HEK293 (cell line): ENCODE results near the gene ZBTB20.

Source experiments
- CTCF ChIA-PET: fragments of 350-600 bp; formaldehyde crosslinking; extraction: SDS; loops from one replicate; lab custom pipeline; 2021; ENCODE audit warnings: antibody characterized with exemption; lab: Yijun Ruan, JAX
- POLR2A ChIA-PET: fragments of 300-600 bp; formaldehyde crosslinking; extraction: SDS; loops from one replicate; lab custom pipeline; 2020; ENCODE audit warnings: antibody characterized with exemption, inconsistent platforms; lab: Yijun Ruan, JAX
- H3K27ac ChIP-seq: fragments of 200-500 bp; sonication (Bioruptor generic); 2 replicates; pipeline ENCODE4 v1.5.1; 2014; ENCODE audit warnings: low read depth, low read length, control low read depth, inconsistent platforms; ENCODE audit errors: extremely low read depth
- H3K36me3 ChIP-seq, 2 experiments: fragments of 200-500 bp in 1 of 2; sonication (Bioruptor generic) in 1 of 2; 1 replicate in 1 of 2; 2 replicates in 1 of 2; pipeline ENCODE4 v1.5.1; 2014 to 2017; ENCODE audit warnings: inconsistent platforms in 2 of 2, low read length in 2 of 2; ENCODE audit not compliant: control insufficient read depth in 2 of 2, insufficient read depth in 1 of 2
- H3K4me1 ChIP-seq: fragments of 200-500 bp; sonication (Bioruptor generic); 2 replicates; pipeline ENCODE4 v1.5.1; 2014; ENCODE audit warnings: mild to moderate bottlenecking, low read length, inconsistent platforms; ENCODE audit not compliant: control insufficient read depth, insufficient read depth
- H3K4me3 ChIP-seq: 2 replicates; pipeline ENCODE4 v1.5.1; 2011; ENCODE audit warnings: low read depth, mild to moderate bottlenecking, control low read depth, low read length, moderate library complexity
- H3K9me3 ChIP-seq: fragments of 200-500 bp; sonication (Bioruptor generic); 2 replicates; pipeline ENCODE4 v1.5.1; 2014; ENCODE audit warnings: low read depth, low read length, inconsistent platforms; ENCODE audit not compliant: control insufficient read depth, insufficient read depth
- IKZF3 ChIP-seq: fragments of 450-650 bp; IDR thresholded peaks from 2 replicates; pipeline ENCODE4 v1.5.0; 2018; ENCODE audit warnings: missing biosample characterization, mild to moderate bottlenecking, missing genetic modification characterization, moderate library complexity
- TCF7L2 ChIP-seq: IDR thresholded peaks from 2 replicates; pipeline ENCODE4 v1.6.1; 2011; ENCODE audit warnings: low read depth, mild to moderate bottlenecking, inconsistent platforms, low read length, moderate library complexity, borderline replicate concordance
- ZBTB7A ChIP-seq: fragments of 450-650 bp; formaldehyde crosslinking; IDR thresholded peaks from 2 replicates; pipeline ENCODE4 v1.5.1; 2016; ENCODE audit warnings: low read depth, missing biosample characterization, missing genetic modification characterization
- ZNF157 ChIP-seq: fragments of 450-650 bp; formaldehyde crosslinking; IDR thresholded peaks from 2 replicates; pipeline ENCODE4 v1.5.1; 2016; ENCODE audit warnings: missing biosample characterization, missing genetic modification characterization
- ZNF19 ChIP-seq: fragments of 450-650 bp; formaldehyde crosslinking; IDR thresholded peaks from 2 replicates; pipeline ENCODE4; 2016; ENCODE audit warnings: missing biosample characterization, missing genetic modification characterization, low read depth
- ZNF23 ChIP-seq: fragments of 450-650 bp; formaldehyde crosslinking; IDR thresholded peaks from 2 replicates; pipeline ENCODE4 v1.5.1; 2016; ENCODE audit warnings: missing biosample characterization, missing genetic modification characterization, borderline replicate concordance
- ZNF248 ChIP-seq: fragments of 450-650 bp; formaldehyde crosslinking; IDR thresholded peaks from 2 replicates; pipeline ENCODE4 v1.5.1; 2017; ENCODE audit warnings: missing biosample characterization, missing genetic modification characterization
- ZNF341 ChIP-seq: fragments of 450-650 bp; formaldehyde crosslinking; IDR thresholded peaks from 2 replicates; pipeline ENCODE4; 2016; ENCODE audit warnings: low read depth, missing biosample characterization, missing genetic modification characterization
- ZNF398 ChIP-seq: fragments of 450-650 bp; formaldehyde crosslinking; IDR thresholded peaks from 2 replicates; pipeline ENCODE4 v1.5.1; 2017; ENCODE audit warnings: missing biosample characterization, missing genetic modification characterization
- ZNF473 ChIP-seq: fragments of 450-650 bp; formaldehyde crosslinking; IDR thresholded peaks from 2 replicates; pipeline ENCODE4 v1.5.1; 2017; ENCODE audit warnings: missing biosample characterization, missing genetic modification characterization
- ZNF521 ChIP-seq: fragments of 450-650 bp; formaldehyde crosslinking; IDR thresholded peaks from 2 replicates; pipeline ENCODE4 v1.5.1; 2017; ENCODE audit warnings: missing biosample characterization, mild to moderate bottlenecking, missing genetic modification characterization
- ZNF549 ChIP-seq: fragments of 450-650 bp; IDR thresholded peaks from 2 replicates; pipeline ENCODE4 v1.5.1; 2018; ENCODE audit warnings: missing biosample characterization, missing genetic modification characterization, mild to moderate bottlenecking, inconsistent platforms, moderate library complexity
- ZNF596 ChIP-seq: fragments of 450-650 bp; IDR thresholded peaks from 2 replicates; pipeline ENCODE4 v1.5.0; 2018; ENCODE audit warnings: missing biosample characterization, mild to moderate bottlenecking, missing genetic modification characterization, moderate library complexity
- ZNF621 ChIP-seq: fragments of 450-650 bp; formaldehyde crosslinking; IDR thresholded peaks from 2 replicates; pipeline ENCODE4 v1.5.1; 2017; ENCODE audit warnings: missing biosample characterization, missing genetic modification characterization
- ZNF624 ChIP-seq: fragments of 450-650 bp; formaldehyde crosslinking; IDR thresholded peaks from 2 replicates; pipeline ENCODE4 v1.5.1; 2017; ENCODE audit warnings: missing biosample characterization, missing genetic modification characterization
- ZNF704 ChIP-seq: fragments of 450-650 bp; formaldehyde crosslinking; IDR thresholded peaks from 2 replicates; pipeline ENCODE4 v1.5.1; 2016; ENCODE audit warnings: missing biosample characterization, missing genetic modification characterization
- ZNF837 ChIP-seq: fragments of 450-650 bp; formaldehyde crosslinking; IDR thresholded peaks from 2 replicates; pipeline ENCODE4 v1.5.1; 2016; ENCODE audit warnings: missing biosample characterization, missing genetic modification characterization
- ZNF843 ChIP-seq: fragments of 450-650 bp; formaldehyde crosslinking; IDR thresholded peaks from 2 replicates; pipeline ENCODE4 v1.5.1; 2016; ENCODE audit warnings: missing biosample characterization, missing genetic modification characterization
- ZSCAN5A ChIP-seq: fragments of 450-650 bp; formaldehyde crosslinking; IDR thresholded peaks from 2 replicates; pipeline ENCODE4 v1.5.1; 2016; ENCODE audit warnings: missing biosample characterization, missing genetic modification characterization
- TF ChIP-seq, protein P1 (sequence below): fragments of 450-650 bp; formaldehyde crosslinking; IDR thresholded peaks from 2 replicates; pipeline ENCODE4 v1.5.1; 2016; ENCODE audit warnings: missing biosample characterization, missing genetic modification characterization
- TF ChIP-seq, protein P2 (sequence below): fragments of 450-650 bp; formaldehyde crosslinking; IDR thresholded peaks from 2 replicates; pipeline ENCODE4 v1.5.1; 2016; ENCODE audit warnings: missing biosample characterization, missing genetic modification characterization, low read depth
- TF ChIP-seq, protein P3 (sequence below): fragments of 450-650 bp; formaldehyde crosslinking; IDR thresholded peaks from 2 replicates; pipeline ENCODE4 v1.5.1; 2017; ENCODE audit warnings: missing biosample characterization, missing genetic modification characterization

Gene ZBTB20

GRCh38 chr3:114933407-114933806 is 213.7 kb downstream of the ZBTB20 start (continued):
- TF ChIP-seq ZNF549 (no peak), ZNF843 (tag by site-specific recombination) (no peak), ZNF596 (tag by site-specific recombination) (no peak), ZNF837 (tag by site-specific recombination) (no peak)

DNA sequence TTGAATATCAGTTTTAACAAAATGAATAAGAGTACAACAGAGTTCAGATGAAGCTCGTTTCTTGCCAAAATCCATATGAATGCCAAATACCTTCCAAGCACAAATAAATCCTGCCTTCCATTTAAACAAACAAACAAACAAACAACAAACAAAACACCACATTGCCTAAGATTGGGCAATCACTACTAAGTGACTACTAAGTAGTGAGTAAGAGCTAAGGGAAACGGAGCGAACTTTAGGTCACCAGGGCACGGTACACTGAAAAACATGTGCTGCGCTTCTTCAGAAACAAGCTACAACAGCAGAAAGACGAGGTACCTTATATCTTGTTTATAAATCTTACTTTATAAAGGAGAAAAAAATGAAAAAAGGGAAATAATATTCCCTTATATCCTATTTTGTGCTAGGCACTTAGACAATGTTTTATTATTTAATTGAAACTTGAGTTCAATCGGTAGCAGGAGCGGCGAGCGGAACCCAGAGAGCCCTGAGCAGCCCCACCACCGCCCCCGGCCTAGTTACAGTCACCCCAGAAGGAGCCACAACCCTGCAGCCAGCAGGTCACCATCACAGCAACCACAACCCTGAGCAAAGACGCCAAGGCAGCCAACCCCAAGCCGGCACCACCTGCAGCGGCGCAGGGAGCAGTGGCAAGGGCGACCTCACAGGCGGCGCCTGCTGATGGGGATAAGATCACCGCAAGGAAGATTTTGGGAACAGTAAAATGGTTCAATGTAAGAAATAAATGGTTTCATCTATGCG is 216.9 kb downstream of the ZBTB20 start:
- no peaks in the 10 kb centered on the region for H3K9me3 ChIP-seq
- ChIA-PET CTCF (no interaction called here), POLR2A (no interaction called here)

DNA sequence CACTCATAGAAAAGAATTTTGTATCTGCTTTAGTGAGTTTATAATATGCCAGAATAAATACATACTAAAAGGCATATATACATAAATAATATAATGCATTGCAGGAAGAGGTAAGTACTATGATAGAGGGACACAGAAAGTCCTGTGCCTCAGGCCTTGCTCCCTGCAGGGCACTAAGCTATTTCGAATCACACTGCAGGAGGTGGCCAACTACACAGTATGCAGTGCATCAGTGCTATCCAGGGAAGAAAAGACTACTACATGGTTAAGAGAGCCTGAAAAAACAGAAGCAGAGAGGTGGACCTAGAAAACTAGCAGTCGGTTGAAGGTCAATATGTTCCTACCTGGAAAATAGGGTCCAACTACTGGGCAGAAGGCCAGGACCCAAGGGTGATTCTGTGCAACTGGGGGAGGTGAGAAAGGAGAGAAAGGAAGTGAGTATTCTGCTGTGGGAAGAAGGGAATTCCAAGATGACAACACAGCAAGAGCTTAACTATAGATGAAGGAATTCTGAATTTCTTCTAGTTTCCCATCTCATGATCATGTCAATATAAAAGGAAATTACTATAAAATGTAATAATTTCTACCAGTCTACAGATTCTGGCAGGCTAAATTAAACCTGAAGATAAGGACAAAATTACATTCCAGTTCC is 218.0 kb downstream of the ZBTB20 start:
- no peaks in the 10 kb centered on the region for H3K4me1 ChIP-seq
- POLR2A ChIA-PET = no interaction called here
- CTCF ChIA-PET = no interaction called here
- no peak overlapping the region for H3K27ac ChIP-seq
- H3K36me3 ChIP-seq = no peaks in the 10 kb centered on the region
- H3K4me3 ChIP-seq = no peak overlapping the region
- no peaks in the 10 kb centered on the region for H3K9me3 ChIP-seq
- no peak for TF ChIP-seq ZNF157
- no peak for TF ChIP-seq ZSCAN5A (tag by site-specific recombination)
- TF ChIP-seq, protein P1, sequence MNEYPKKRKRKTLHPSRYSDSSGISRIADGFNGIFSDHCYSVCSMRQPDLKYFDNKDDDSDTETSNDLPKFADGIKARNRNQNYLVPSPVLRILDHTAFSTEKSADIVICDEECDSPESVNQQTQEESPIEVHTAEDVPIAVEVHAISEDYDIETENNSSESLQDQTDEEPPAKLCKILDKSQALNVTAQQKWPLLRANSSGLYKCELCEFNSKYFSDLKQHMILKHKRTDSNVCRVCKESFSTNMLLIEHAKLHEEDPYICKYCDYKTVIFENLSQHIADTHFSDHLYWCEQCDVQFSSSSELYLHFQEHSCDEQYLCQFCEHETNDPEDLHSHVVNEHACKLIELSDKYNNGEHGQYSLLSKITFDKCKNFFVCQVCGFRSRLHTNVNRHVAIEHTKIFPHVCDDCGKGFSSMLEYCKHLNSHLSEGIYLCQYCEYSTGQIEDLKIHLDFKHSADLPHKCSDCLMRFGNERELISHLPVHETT (tag by site-specific recombination) = no peak
- no peak for TF ChIP-seq ZNF621
- TF ChIP-seq ZNF341 (tag by site-specific recombination) = no peak
- TF ChIP-seq, protein P2, sequence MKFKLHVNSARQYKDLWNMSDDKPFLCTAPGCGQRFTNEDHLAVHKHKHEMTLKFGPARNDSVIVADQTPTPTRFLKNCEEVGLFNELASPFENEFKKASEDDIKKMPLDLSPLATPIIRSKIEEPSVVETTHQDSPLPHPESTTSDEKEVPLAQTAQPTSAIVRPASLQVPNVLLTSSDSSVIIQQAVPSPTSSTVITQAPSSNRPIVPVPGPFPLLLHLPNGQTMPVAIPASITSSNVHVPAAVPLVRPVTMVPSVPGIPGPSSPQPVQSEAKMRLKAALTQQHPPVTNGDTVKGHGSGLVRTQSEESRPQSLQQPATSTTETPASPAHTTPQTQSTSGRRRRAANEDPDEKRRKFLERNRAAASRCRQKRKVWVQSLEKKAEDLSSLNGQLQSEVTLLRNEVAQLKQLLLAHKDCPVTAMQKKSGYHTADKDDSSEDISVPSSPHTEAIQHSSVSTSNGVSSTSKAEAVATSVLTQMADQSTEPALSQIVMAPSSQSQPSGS = no peak

More for the DNA sequence above, 216.9 kb downstream of the ZBTB20 start:
- Histone ChIP-seq H3K36me3 (no peaks in the 10 kb centered on the region), H3K4me3 (no peak overlapping the region), H3K4me1 (no peaks in the 10 kb centered on the region), H3K27ac (no peak overlapping the region)
- TF ChIP-seq, protein P3, sequence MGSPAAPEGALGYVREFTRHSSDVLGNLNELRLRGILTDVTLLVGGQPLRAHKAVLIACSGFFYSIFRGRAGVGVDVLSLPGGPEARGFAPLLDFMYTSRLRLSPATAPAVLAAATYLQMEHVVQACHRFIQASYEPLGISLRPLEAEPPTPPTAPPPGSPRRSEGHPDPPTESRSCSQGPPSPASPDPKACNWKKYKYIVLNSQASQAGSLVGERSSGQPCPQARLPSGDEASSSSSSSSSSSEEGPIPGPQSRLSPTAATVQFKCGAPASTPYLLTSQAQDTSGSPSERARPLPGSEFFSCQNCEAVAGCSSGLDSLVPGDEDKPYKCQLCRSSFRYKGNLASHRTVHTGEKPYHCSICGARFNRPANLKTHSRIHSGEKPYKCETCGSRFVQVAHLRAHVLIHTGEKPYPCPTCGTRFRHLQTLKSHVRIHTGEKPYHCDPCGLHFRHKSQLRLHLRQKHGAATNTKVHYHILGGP = no peak
- TF ChIP-seq ZNF521 (tag by site-specific recombination) (no peak), ZNF23 (tag by site-specific recombination) (no peak), ZBTB7A (tag by site-specific recombination) (no peak), ZNF704 (tag by site-specific recombination) (no peak), ZNF341 (tag by site-specific recombination) (no peak), IKZF3 (tag by site-specific recombination) (no peak), TCF7L2 (no peak), ZNF473 (tag by site-specific recombination) (no peak), ZNF398 (no peak), ZNF19 (tag by site-specific recombination) (no peak), ZNF248 (tag by site-specific recombination) (no peak), ZNF624 (tag by site-specific recombination) (no peak)
